HG03064 (cell line): ENCODE data around the gene CFAP92.
"Not testable (repeated sequence)": the region's sequence is repeated elsewhere in the genome, so short reads cannot be mapped to it uniquely, and the experiment has no call there.

Experiments used
- ATAC-seq: cut with Tn5 transposase; IDR thresholded peaks from one replicate; pipeline ENCODE4 v1.9.1; 2021; ENCODE audit warnings: low read depth; ENCODE audit not compliant: unreplicated experiment

Gene CFAP92

GRCh38 chr3:128873244-128874022 is 120.4 kb downstream of the CFAP92 start:
- no peak for ATAC-seq

- ATAC-seq = no peak
Observed at GRCh38 chr3:128872744-128873143, 121.1 kb downstream of the CFAP92 start.

- no peak for ATAC-seq
Observed at GRCh38 chr3:128872282-128872681, 121.6 kb downstream of the CFAP92 start.

GRCh38 chr3:128870347-128870746 is 123.5 kb downstream of the CFAP92 start:
- ATAC-seq = no peak

- no peak for ATAC-seq
Observed at GRCh38 chr3:128867200-128868125, 126.4 kb downstream of the CFAP92 start.

GRCh38 chr3:128864849-128865804 is 128.7 kb downstream of the CFAP92 start:
- not testable (repeated sequence) for ATAC-seq

- no peak for ATAC-seq
Observed at GRCh38 chr3:128864351-128864811, 129.5 kb downstream of the CFAP92 start.

- no peak for ATAC-seq
Observed at GRCh38 chr3:128863560-128863959, 130.3 kb downstream of the CFAP92 start.

GRCh38 chr3:128861491-128861890 is 132.4 kb downstream of the CFAP92 start:
- no peak for ATAC-seq
